ENCODE results near the gene KMT2D.

The KMT2D gene

GRCh38 chr12:49025463-49025862, 35.1 kb downstream of the KMT2D start:
- Histone ChIP-seq H3K9me3 (ENCODE audit: severe bottlenecking) (no peaks in the 10 kb centered on the region), H3K36me3 (peaks cover 88% of the 10 kb centered on the region), H3K4me3 (ENCODE audit: low read depth, low read length) (no peak overlapping the region), H3K27ac (no peak overlapping the region), H3K27me3 (ENCODE audit: insufficient read depth, low read depth, severe bottlenecking) (no peaks in the 10 kb centered on the region)
- no peak for DNase-seq
- no peak for TF ChIP-seq CTCF (IDR thresholded peaks at IDR 0.05; ENCODE audit: low read depth, low read length)

GRCh38 chr12:49024543-49024942, 36.1 kb downstream of the KMT2D start:
- Histone ChIP-seq H3K36me3 (peaks cover 81% of the 10 kb centered on the region), H3K27ac (no peak overlapping the region), H3K27me3 (ENCODE audit: insufficient read depth, low read depth, severe bottlenecking) (no peaks in the 10 kb centered on the region), H3K9me3 (ENCODE audit: severe bottlenecking) (no peaks in the 10 kb centered on the region), H3K4me3 (ENCODE audit: low read depth, low read length) (no peak overlapping the region)
- no peak for DNase-seq
- no peak for TF ChIP-seq CTCF (IDR thresholded peaks at IDR 0.05; ENCODE audit: low read depth, low read length)

- H3K4me3 ChIP-seq (ENCODE audit: low read depth, low read length), result no peak overlapping the region
- H3K36me3 ChIP-seq, result peaks cover 73% of the 10 kb centered on the region
- no peak overlapping the region for H3K27ac ChIP-seq
- H3K27me3 ChIP-seq (ENCODE audit: insufficient read depth, low read depth, severe bottlenecking), result no peaks in the 10 kb centered on the region
- no peak for TF ChIP-seq CTCF (IDR thresholded peaks at IDR 0.05; ENCODE audit: low read depth, low read length)
- DNase-seq, result no peak
- no peaks in the 10 kb centered on the region for H3K9me3 ChIP-seq (ENCODE audit: severe bottlenecking)
Observed at GRCh38 chr12:49023812-49024211, 36.8 kb downstream of the KMT2D start.

GRCh38 chr12:49022558-49023178, 37.9 kb downstream of the KMT2D start:
- H3K9me3 ChIP-seq (ENCODE audit: severe bottlenecking), result no peaks in the 10 kb centered on the region
- H3K27ac ChIP-seq, result no peak overlapping the region
- peaks cover 62% of the 10 kb centered on the region for H3K36me3 ChIP-seq
- DNase-seq, result no peak
- no peaks in the 10 kb centered on the region for H3K27me3 ChIP-seq (ENCODE audit: insufficient read depth, low read depth, severe bottlenecking)
- H3K4me3 ChIP-seq (ENCODE audit: low read depth, low read length), result no peak overlapping the region
- TF ChIP-seq CTCF (IDR thresholded peaks at IDR 0.05; ENCODE audit: low read depth, low read length), result no peak

- H3K36me3 ChIP-seq, result peaks cover 52% of the 10 kb centered on the region
- H3K4me3 ChIP-seq (ENCODE audit: low read depth, low read length), result no peak overlapping the region
- DNase-seq, result no peak
- no peak for TF ChIP-seq CTCF (IDR thresholded peaks at IDR 0.05; ENCODE audit: low read depth, low read length)
- no peaks in the 10 kb centered on the region for H3K27me3 ChIP-seq (ENCODE audit: insufficient read depth, low read depth, severe bottlenecking)
- H3K9me3 ChIP-seq (ENCODE audit: severe bottlenecking), result no peaks in the 10 kb centered on the region
- no peak overlapping the region for H3K27ac ChIP-seq
Observed at GRCh38 chr12:49021292-49021915, 39.2 kb downstream of the KMT2D start.

- Histone ChIP-seq H3K36me3 (peaks cover 42% of the 10 kb centered on the region), H3K27ac (no peak overlapping the region), H3K9me3 (ENCODE audit: severe bottlenecking) (no peaks in the 10 kb centered on the region), H3K27me3 (ENCODE audit: insufficient read depth, low read depth, severe bottlenecking) (no peaks in the 10 kb centered on the region), H3K4me3 (ENCODE audit: low read depth, low read length) (no peak overlapping the region)
- no peak for TF ChIP-seq CTCF (IDR thresholded peaks at IDR 0.05; ENCODE audit: low read depth, low read length)
- DNase-seq, result no peak
Observed at GRCh38 chr12:49020441-49020840, 40.2 kb downstream of the KMT2D start.

Measured in WERI-Rb-1 (cell line).